ENCODE measurements around the gene NRP1. TPM values are rescaled to one million over a fixed set of nuclear protein-coding genes. Genes with fewer than 3 reads are reported as not detected.

NRP1 gene
- total RNA-seq, 1 experiment from 2014 or later = 3.0 TPM

- TF ChIP-seq AFF4 (CRISPR knock-in tag; IDR thresholded peaks at IDR 0.05; ENCODE audit: borderline replicate concordance) (no peak), ZNF219 (CRISPR knock-in tag; IDR thresholded peaks at IDR 0.05; ENCODE audit: borderline replicate concordance) (no peak), USF2 (CRISPR knock-in tag; IDR thresholded peaks at IDR 0.05) (no peak), ZNF396 (CRISPR knock-in tag; IDR thresholded peaks at IDR 0.05; ENCODE audit: borderline replicate concordance) (no peak), GRHL2 (CRISPR knock-in tag; IDR thresholded peaks at IDR 0.05; ENCODE audit: insufficient replicate concordance, severe bottlenecking) (no peak), FOXP1 (CRISPR knock-in tag; IDR thresholded peaks at IDR 0.05; ENCODE audit: borderline replicate concordance) (no peak), JAZF1 (CRISPR knock-in tag; IDR thresholded peaks at IDR 0.05) (no peak), JUN (CRISPR knock-in tag; IDR thresholded peaks at IDR 0.05) (no peak), ATF3 (CRISPR knock-in tag; conservative IDR thresholded peaks at IDR 0.05) (no peak), MYBL2 (CRISPR knock-in tag; IDR thresholded peaks at IDR 0.05) (no peak)
These were observed 66.8 kb downstream of the NRP1 start (continued) for GRCh38 chr10:33267708-33268107.

GRCh38 chr10:33265621-33266020, 68.8 kb downstream of the NRP1 start:
- DNase-seq (ENCODE audit: low spot score) (no peak), ATAC-seq (no peak)
- ChIA-PET CTCF (no interaction called here), POLR2A (no interaction called here)
- Mint-ChIP-seq H3K4me1 (no peaks in the 10 kb centered on the region), H3K9me3 (no peaks in the 10 kb centered on the region), H3K36me3 (no peaks in the 10 kb centered on the region), H3K27ac (no peak overlapping the region), H3K4me3 (no peak overlapping the region), H3K27me3 (ENCODE audit: low read depth) (no peaks in the 10 kb centered on the region)
- no peak for TF ChIP-seq TEAD4 (CRISPR knock-in tag; IDR thresholded peaks at IDR 0.05)
- no peak for TF ChIP-seq ZNF512 (CRISPR knock-in tag; IDR thresholded peaks at IDR 0.05; ENCODE audit: borderline replicate concordance)
- no peak for TF ChIP-seq EMX1 (CRISPR knock-in tag; IDR thresholded peaks at IDR 0.05)
- TF ChIP-seq ZMAT4 (CRISPR knock-in tag; IDR thresholded peaks at IDR 0.05) = no peak
- TF ChIP-seq SMAD3 (CRISPR knock-in tag; IDR thresholded peaks at IDR 0.05; ENCODE audit: borderline replicate concordance) = no peak
- TF ChIP-seq PRDM15 (CRISPR knock-in tag; IDR thresholded peaks at IDR 0.05) = no peak
- TF ChIP-seq ARID4B (CRISPR knock-in tag; IDR thresholded peaks at IDR 0.05; ENCODE audit: borderline replicate concordance) = no peak
- no peak for TF ChIP-seq ZNF232 (CRISPR knock-in tag; IDR thresholded peaks at IDR 0.05)

All from WTC11 (cell line).